WTC11 (cell line): ENCODE measurements around the gene GJD3. TPM values are rescaled to one million over a fixed set of nuclear protein-coding genes. Genes with fewer than 3 reads are reported as not detected.
A peak's percentile ranks its signal among the peaks of the same experiment; 100 is the strongest.

Experiments used
- ATAC-seq: fragments of 200-7000 bp; cut with Tn5 transposase; 2 replicates; pipeline ENCODE4 v1.10.0; 2021; ENCODE audit warnings: mild to moderate bottlenecking, moderate library complexity
- CTCF ChIA-PET: fragments of 300-600 bp; sonication (Branson Sonifier 250); formaldehyde crosslinking; loops from one replicate; lab custom pipeline; 2021; ENCODE audit warnings: antibody characterized with exemption; lab: Charles Lee
- POLR2A ChIA-PET: fragments of 350-600 bp; sonication (Branson Sonifier 250); formaldehyde crosslinking; loops from one replicate; lab custom pipeline; 2021; ENCODE audit warnings: antibody characterized with exemption; lab: Charles Lee
- DNase-seq: peaks from one replicate; pipeline ENCODE4 v3.0.0; 2021; ENCODE audit warnings: low spot score
- H3K27ac Mint-ChIP-seq: 2 replicates; pipeline ENCODE4 v1.8.0; 2021; ENCODE audit warnings: mixed read lengths
- H3K27me3 Mint-ChIP-seq: 2 replicates; pipeline ENCODE4 v1.8.0; 2021; ENCODE audit warnings: low read depth, mild to moderate bottlenecking, moderate library complexity, mixed read lengths
- H3K36me3 Mint-ChIP-seq: 2 replicates; pipeline ENCODE4 v1.8.0; 2021; ENCODE audit warnings: mixed read lengths
- H3K4me1 Mint-ChIP-seq: 2 replicates; pipeline ENCODE4 v1.8.0; 2022; ENCODE audit warnings: mixed read lengths
- H3K4me3 Mint-ChIP-seq: 2 replicates; pipeline ENCODE4 v1.8.0; 2021; ENCODE audit warnings: mild to moderate bottlenecking, moderate library complexity, mixed read lengths
- H3K9me3 Mint-ChIP-seq: 2 replicates; pipeline ENCODE4 v1.8.0; 2021; ENCODE audit warnings: mixed read lengths
- ARID4B ChIP-seq: sonication (generic); formaldehyde crosslinking; IDR thresholded peaks from 2 replicates; pipeline ENCODE4 v1.8.0; 2023; ENCODE audit warnings: missing genetic modification reagents, mild to moderate bottlenecking, borderline replicate concordance
- ATF1 ChIP-seq: sonication (generic); formaldehyde crosslinking; IDR thresholded peaks from 2 replicates; pipeline ENCODE4 v1.8.1; 2023; ENCODE audit warnings: mild to moderate bottlenecking, moderate library complexity, missing genetic modification reagents
- ATF3 ChIP-seq: sonication (generic); formaldehyde crosslinking; conservative IDR thresholded peaks from 2 replicates; pipeline ENCODE4 v1.8.1; 2022; ENCODE audit warnings: mild to moderate bottlenecking, missing genetic modification reagents
- CTCF ChIP-seq: fragments of 200-600 bp; IDR thresholded peaks from 2 replicates; pipeline ENCODE4 v1.8.0; 2022; ENCODE audit warnings: antibody characterized with exemption
- ETV6 ChIP-seq: sonication (generic); formaldehyde crosslinking; IDR thresholded peaks from 2 replicates; pipeline ENCODE4 v1.8.1; 2022; ENCODE audit warnings: mild to moderate bottlenecking, missing genetic modification reagents
- HMGA2 ChIP-seq: fragments of 250-450 bp; sonication (Bioruptor Pico); IDR thresholded peaks from 2 replicates; pipeline ENCODE4 v1.4.0; 2021; ENCODE audit warnings: mild to moderate bottlenecking, moderate library complexity
- JAZF1 ChIP-seq: fragments of 250-450 bp; sonication (Bioruptor Pico); IDR thresholded peaks from 2 replicates; pipeline ENCODE4 v1.9.0; 2021; ENCODE audit warnings: moderate library complexity, mild to moderate bottlenecking, inconsistent platforms
- RELA ChIP-seq: sonication (generic); formaldehyde crosslinking; IDR thresholded peaks from 2 replicates; pipeline ENCODE4 v1.8.1; 2022; ENCODE audit warnings: missing genetic modification reagents, mild to moderate bottlenecking, borderline replicate concordance
- RORB ChIP-seq: fragments of 250-450 bp; sonication (Bioruptor Pico); IDR thresholded peaks from 2 replicates; pipeline ENCODE4 v1.9.0; 2021; ENCODE audit warnings: mild to moderate bottlenecking
- TP53 ChIP-seq: sonication (generic); formaldehyde crosslinking; IDR thresholded peaks from 2 replicates; pipeline ENCODE4 v1.8.1; 2023; ENCODE audit warnings: mild to moderate bottlenecking, missing genetic modification reagents
- ZNF219 ChIP-seq: sonication (generic); formaldehyde crosslinking; IDR thresholded peaks from 2 replicates; pipeline ENCODE4 v1.8.0; 2023; ENCODE audit warnings: missing genetic modification reagents, mild to moderate bottlenecking, borderline replicate concordance
- ZNF396 ChIP-seq: fragments of 250-450 bp; sonication (Bioruptor Pico); IDR thresholded peaks from 2 replicates; pipeline ENCODE4 v1.8.0; 2021; ENCODE audit warnings: mild to moderate bottlenecking, moderate library complexity, borderline replicate concordance
- total RNA-seq: library from RNA; stranded (reverse); gene quantifications from 3 replicates; pipeline ENCODE4 v1.2.3, GENCODE V29; 2021
- TF ChIP-seq, protein P1 (sequence below): sonication (generic); formaldehyde crosslinking; IDR thresholded peaks from 2 replicates; pipeline ENCODE4 v1.8.0; 2022; ENCODE audit warnings: mild to moderate bottlenecking, missing genetic modification reagents
- TF ChIP-seq, protein P2 (sequence below): sonication (generic); formaldehyde crosslinking; IDR thresholded peaks from 2 replicates; pipeline ENCODE4 v1.8.0; 2023; ENCODE audit warnings: missing genetic modification reagents

The GJD3 gene
- total RNA-seq, 1 experiment from 2014 or later, result 2.3 TPM

DNA sequence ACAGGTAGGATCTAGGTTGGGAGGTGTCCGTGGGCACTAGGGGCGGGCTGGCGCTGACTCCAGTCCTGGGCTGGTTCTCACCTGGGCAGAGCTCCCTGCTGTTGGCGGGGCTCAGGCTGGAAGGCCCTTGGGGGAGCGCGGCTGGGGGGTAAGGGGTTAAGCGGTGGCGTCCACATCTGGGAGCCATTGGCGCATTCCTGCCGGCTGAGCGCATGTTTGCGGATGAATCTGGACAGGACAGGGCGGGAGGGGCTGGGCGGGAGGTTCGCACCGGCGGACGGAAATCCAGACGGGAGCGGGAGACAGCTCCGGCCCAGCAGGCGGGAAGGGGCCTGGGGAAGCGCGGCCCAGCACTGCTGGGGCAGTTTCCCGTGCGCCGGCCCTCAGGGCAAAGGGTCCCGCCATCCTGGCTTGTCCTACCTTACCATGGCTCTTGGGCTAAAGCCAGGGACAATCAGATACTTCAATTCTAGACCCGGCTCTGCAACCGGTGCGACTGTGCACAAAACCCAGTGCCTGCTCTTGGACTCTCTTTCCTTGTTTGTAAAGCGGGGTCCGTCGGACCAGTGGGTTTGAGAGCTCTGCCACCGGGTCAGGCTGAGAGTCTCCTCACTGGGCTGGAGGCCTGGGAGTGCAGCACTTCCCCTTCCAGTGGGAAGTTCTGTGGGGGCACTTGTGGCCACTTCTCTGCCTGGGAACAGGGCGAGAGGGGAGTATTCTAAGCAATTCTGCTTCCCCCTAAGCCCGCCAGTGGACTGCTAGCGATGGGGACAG, 47.8 kb downstream of the GJD3 start (continued):
- TF ChIP-seq, protein P1, sequence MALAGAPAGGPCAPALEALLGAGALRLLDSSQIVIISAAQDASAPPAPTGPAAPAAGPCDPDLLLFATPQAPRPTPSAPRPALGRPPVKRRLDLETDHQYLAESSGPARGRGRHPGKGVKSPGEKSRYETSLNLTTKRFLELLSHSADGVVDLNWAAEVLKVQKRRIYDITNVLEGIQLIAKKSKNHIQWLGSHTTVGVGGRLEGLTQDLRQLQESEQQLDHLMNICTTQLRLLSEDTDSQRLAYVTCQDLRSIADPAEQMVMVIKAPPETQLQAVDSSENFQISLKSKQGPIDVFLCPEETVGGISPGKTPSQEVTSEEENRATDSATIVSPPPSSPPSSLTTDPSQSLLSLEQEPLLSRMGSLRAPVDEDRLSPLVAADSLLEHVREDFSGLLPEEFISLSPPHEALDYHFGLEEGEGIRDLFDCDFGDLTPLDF (CRISPR knock-in tag), result no peak
- TF ChIP-seq, all 79 proteins: peak for 4

GRCh38 chr17:40315678-40316570, 48.6 kb downstream of the GJD3 start:
- peak overlapping the region; percentile 90 for H3K4me3 Mint-ChIP-seq
- H3K27me3 Mint-ChIP-seq, result peaks cover 22% of the 10 kb centered on the region
- no peaks in the 10 kb centered on the region for H3K9me3 Mint-ChIP-seq
- DNase-seq (peak; percentile 12), ATAC-seq (no peak)
- no peaks in the 10 kb centered on the region for H3K36me3 Mint-ChIP-seq
- no peak for TF ChIP-seq JAZF1 (CRISPR knock-in tag)
- TF ChIP-seq RELA (CRISPR knock-in tag), result no peak
- TF ChIP-seq ARID4B (CRISPR knock-in tag), result no peak
- no peak for TF ChIP-seq ATF3
- TF ChIP-seq CTCF, result no peak
- TF ChIP-seq ZNF219, result no peak
- no peak for TF ChIP-seq ZNF396 (CRISPR knock-in tag)
- no peak for TF ChIP-seq ATF1 (CRISPR knock-in tag)
- no peak for TF ChIP-seq TP53 (CRISPR knock-in tag)
- TF ChIP-seq, protein P2, sequence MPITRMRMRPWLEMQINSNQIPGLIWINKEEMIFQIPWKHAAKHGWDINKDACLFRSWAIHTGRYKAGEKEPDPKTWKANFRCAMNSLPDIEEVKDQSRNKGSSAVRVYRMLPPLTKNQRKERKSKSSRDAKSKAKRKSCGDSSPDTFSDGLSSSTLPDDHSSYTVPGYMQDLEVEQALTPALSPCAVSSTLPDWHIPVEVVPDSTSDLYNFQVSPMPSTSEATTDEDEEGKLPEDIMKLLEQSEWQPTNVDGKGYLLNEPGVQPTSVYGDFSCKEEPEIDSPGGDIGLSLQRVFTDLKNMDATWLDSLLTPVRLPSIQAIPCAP (CRISPR knock-in tag), result no peak
- no peak for TF ChIP-seq HMGA2 (CRISPR knock-in tag)
- no peak for TF ChIP-seq RORB (CRISPR knock-in tag)
- no peak for TF ChIP-seq ETV6 (CRISPR knock-in tag)
- CTCF ChIA-PET, result interaction anchor here (0.7 to 3.5 kb wide), 15 partner anchors 9 to 217 kb away, joined by 3 to 117 read pairs (median 14); partner anchors contain the start of genes RARA and WIPF2
- POLR2A ChIA-PET, result interaction anchor here (0.9 to 2.0 kb wide), 2 partner anchors 9 kb away, joined by 3 to 17 read pairs; no protein-coding TSS in a partner anchor
- peaks cover 73% of the 10 kb centered on the region for H3K4me1 Mint-ChIP-seq
- H3K27ac Mint-ChIP-seq, result no peak overlapping the region
